HT-29 (cell line): ENCODE data around the gene ZNF557. TPM values are rescaled to one million over a fixed set of nuclear protein-coding genes. Genes with fewer than 3 reads are reported as not detected.
"Not testable (repeated sequence)": the region's sequence is repeated elsewhere in the genome, so short reads cannot be mapped to it uniquely, and the experiment has no call there.

Source experiments
- DNase-seq: peaks from one replicate; pipeline ENCODE4 v3.0.0-alpha.2; 2015; ENCODE audit warnings: low spot score
- total RNA-seq: library from RNA; depleted of rRNA; stranded (reverse); fragments of >200 nt; shearing (Covaris generic); gene quantifications from 2 replicates; pipeline ENCODE4 v1.2.3, GENCODE V29; 2014; rRNA removed

Gene ZNF557
- total RNA-seq: 4.0 and 4.1 TPM in 2 replicates

DNA sequence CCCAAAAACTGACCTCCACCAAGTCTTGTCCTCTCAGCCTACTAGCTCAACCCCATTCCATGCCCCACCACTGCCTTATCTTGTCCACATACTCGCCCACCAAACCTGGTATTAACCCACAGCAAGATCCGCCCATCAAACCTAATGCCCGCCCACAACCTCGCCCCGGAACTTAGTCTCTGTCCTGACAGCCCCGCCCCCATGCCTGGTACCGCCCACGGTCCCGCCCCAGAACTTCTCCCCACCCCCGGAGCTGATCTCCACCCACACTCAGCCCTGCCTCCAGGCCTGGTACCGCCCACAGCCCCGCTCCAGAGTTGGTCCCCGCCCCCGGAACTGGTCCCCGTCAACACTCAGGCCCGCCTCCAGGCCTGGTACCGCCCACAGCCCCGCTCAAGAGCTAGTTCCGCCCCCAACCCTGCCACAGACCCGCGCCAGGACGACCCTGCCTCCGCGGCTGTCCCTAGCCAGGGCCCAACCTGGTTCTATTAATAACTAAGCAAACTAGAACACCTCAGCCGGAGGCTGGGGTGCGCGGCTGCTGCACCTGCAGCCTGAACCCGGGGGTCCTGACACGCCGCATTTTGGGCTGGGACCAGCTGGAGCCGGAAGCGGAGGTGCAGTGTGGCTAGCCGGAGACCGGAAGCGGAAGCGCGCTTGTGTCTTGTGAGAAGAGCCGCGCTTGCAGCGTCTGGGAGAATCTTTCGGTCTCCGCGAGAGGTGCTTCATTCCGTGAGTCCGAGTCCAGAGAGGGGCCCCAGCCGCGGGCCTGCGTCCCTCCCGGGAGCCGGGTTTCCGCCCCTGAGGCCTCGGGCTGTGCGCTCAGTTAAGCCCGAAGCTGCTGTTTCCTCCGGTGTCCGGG is at the start of gene ZNF557:
TSS of gene ZNF557 (plus strand) at position 662 of the 862 bp plus-strand sequence. CDS start 5,372 bp downstream, outside the sequence.
- DNase-seq: peak; percentile 95

DNA sequence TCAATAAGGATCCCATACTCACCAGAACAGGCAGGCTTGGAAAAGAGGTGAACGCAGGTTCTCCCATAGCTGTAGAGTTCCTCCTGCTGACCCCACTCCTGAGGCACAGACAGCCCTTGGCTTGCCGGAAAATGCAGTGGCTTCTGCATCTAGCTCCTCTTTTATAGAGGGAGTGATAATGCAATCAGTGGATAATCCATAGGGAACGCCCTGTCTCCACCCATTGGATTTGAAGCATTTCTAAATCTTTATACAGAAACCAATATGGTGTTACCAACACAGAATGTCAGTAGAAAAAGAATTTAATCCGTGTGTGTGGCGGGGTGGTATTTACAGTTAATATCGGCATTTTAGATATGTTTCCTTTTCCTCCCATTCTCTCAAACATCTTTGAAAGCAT is 48.2 kb upstream of the ZNF557 start, which contains the start of gene MBD3L2B:
TSS of gene MBD3L2B (minus strand) at position 101 of the 400 bp plus-strand sequence. CDS start at position 67, 34 bp downstream.
- not testable (repeated sequence) for DNase-seq

DNA sequence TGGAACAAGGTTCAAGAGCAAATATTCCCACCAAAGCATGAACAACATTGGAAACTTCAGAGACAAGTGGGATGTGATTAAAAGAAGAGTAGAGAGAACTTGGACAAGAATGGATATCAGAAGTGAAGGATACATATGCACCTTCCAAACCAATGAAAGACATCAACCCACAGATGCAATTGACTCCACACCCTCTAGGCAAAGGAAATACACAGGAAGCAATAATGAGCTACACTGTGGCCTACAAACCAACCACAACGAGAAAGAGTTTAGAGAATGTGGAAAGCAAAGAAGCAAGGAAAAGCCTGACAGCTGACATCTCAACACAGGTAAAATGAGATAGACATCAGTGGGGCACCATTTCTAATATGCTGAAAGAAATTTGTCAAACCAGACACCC is 40.7 kb upstream of the ZNF557 start:
- DNase-seq: not testable (repeated sequence)

DNA sequence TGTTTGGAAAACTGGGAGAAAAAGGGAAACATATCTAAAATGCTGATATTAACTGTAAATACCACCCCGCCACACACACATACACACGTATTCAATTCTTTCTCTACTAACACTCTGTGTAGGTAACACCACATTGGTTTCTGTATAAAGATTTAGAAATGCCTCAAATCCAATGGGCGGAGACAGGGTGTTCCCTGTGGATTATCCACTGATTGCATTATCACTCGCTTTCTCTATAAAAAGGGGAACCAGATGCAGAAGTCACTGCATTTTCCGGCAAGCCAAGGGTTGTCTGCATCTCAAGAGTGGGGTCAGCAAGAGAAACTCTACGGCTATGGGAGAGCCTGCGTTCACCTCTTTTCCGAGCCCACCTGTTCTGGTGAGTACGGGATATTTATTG is 39.2 kb upstream of the ZNF557 start, which contains the start of gene MBD3L5:
TSS of gene MBD3L5 (plus strand) at position 301 of the 400 bp plus-strand sequence. CDS start at position 335, 34 bp downstream.
- not testable (repeated sequence) for DNase-seq

DNA sequence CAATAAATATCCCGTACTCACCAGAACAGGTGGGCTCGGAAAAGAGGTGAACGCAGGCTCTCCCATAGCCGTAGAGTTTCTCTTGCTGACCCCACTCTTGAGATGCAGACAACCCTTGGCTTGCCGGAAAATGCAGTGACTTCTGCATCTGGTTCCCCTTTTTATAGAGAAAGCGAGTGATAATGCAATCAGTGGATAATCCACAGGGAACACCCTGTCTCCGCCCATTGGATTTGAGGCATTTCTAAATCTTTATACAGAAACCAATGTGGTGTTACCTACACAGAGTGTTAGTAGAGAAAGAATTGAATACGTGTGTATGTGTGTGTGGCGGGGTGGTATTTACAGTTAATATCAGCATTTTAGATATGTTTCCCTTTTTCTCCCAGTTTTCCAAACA is 29.4 kb upstream of the ZNF557 start, which contains the start of gene MBD3L4:
TSS of gene MBD3L4 (minus strand) at position 101 of the 400 bp plus-strand sequence. CDS start at position 66, 35 bp downstream.
- not testable (repeated sequence) for DNase-seq

DNA sequence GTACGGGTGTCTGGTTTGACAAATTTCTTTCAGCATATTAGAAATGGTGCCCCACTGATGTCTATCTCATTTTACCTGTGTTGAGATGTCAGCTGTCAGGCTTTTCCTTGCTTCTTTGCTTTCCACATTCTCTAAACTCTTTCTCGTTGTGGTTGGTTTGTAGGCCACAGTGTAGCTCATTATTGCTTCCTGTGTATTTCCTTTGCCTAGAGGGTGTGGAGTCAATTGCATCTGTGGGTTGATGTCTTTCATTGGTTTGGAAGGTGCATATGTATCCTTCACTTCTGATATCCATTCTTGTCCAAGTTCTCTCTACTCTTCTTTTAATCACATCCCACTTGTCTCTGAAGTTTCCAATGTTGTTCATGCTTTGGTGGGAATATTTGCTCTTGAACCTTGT is 27.9 kb upstream of the ZNF557 start:
- not testable (repeated sequence) for DNase-seq

DNA sequence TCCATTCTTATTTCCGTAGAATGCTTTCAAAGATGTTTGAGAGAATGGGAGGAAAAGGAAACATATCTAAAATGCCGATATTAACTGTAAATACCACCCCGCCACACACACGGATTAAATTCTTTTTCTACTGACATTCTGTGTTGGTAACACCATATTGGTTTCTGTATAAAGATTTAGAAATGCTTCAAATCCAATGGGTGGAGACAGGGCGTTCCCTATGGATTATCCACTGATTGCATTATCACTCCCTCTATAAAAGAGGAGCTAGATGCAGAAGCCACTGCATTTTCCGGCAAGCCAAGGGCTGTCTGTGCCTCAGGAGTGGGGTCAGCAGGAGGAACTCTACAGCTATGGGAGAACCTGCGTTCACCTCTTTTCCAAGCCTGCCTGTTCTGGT is 20.5 kb upstream of the ZNF557 start, which contains the start of gene MBD3L2:
TSS of gene MBD3L2 (plus strand) at position 301 of the 400 bp plus-strand sequence. CDS start at position 354, 53 bp downstream.
- DNase-seq: not testable (repeated sequence)

DNA sequence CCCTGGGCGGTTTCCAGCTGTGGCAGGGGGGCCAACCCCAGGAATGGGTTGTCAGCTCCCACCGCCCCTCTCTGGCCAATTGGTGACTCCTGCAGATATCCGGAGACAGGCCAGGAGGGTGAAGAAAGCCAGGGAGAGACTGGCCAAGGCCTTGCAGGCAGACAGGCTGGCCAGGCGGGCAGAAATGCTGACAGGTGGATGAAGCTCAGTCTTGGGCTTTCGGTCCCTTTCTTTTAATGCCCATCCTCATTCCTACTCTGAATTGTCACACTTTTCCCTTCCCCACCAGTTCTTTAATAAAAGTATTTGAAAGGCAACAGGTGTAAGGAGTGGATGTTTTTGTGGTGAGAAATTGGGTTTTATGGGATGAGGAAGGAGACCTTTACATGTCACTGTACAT is 18.1 kb upstream of the ZNF557 start:
- not testable (repeated sequence) for DNase-seq

DNA sequence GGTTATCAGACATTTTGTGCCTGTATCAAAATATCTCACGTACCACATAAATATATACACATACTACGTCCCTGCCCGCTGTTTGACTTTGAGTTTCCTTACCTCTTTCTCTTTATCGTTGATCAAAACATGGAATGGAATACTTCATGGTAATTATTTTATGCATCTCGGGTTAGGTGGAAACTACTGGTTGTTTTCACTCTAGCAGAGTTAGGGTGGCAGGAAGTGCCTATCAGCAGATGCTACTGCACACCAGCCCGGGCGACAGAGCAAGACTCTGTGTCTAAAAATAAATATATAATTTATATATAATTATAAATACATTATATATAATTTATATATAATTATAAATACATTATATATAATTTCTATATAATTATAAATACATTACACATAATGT is 16.6 kb upstream of the ZNF557 start:
- DNase-seq: not testable (repeated sequence)

DNA sequence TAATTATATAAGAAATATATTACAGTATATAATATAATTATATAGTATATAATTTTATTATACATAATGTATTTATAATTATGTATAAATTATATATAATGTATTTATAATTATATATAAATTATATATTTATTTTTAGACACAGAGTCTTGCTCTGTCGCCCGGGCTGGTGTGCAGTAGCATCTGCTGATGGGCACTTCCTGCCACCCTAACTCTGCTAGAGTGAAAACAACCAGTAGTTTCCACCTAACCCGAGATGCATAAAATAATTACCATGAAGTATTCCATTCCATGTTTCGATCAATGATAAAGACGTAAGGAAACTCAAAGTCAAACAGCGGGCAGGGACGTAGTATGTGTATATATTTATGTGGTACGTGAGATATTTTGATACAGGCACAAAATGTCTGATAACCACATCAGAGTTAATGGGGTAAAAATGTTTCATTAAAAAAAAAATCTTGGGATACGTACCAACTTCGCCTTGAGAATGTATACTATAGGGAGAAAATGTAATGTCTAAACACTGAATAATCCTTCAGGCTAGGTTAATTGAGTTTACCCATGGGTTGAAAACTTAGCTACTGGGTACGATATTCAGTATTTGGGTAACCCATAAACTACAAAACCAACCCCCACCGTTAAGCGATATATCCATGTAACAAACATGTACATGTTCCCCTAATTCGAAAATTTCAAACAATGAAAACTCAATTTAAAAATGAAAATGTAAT is 14.7 kb upstream of the ZNF557 start:
- DNase-seq: not testable (repeated sequence)

DNA sequence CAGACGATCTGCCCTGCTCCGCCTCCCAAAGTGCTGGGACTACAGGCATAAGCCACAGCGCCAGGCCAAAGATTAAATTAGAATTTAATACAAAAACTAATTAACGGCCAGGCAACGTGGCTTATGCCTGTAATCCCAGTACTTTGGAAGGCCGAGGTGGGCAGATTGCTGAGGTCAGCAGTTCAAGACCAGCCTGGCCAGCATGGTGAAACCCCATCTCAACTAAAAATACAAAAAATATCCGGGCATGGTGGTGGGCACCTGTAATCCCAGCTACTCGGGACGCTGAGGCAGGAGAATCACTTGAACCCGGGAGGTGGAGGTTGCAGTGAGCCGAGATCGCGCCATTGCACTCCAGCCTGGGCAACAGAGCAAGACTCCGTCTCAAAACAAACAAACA is 13.8 kb upstream of the ZNF557 start:
- not testable (repeated sequence) for DNase-seq

DNA sequence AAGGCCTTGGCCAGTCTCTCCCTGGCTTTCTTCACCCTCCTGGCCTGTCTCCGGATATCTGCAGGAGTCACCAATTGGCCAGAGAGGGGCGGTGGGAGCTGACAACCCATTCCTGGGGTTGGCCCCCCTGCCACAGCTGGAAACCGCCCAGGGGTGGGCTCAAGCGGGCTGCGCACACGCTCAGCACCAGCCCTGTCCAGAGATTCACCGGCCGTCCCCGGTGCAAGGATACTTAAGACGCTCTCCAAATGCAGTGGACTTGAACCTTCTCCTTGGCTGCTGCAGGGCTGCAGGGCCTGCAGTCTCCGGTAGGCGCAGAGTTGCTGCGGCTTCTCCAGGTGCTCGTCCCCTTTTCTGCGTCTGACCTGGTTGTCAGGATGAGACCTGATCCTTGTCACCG is 13.1 kb upstream of the ZNF557 start:
- DNase-seq: not testable (repeated sequence)

DNA sequence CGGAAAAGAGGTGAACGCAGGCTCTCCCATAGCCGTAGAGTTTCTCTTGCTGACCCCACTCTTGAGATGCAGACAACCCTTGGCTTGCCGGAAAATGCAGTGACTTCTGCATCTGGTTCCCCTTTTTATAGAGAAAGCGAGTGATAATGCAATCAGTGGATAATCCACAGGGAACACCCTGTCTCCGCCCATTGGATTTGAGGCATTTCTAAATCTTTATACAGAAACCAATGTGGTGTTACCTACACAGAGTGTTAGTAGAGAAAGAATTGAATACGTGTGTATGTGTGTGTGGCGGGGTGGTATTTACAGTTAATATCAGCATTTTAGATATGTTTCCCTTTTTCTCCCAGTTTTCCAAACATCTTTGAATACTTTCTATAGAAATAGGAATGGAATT is 10.9 kb upstream of the ZNF557 start, which contains the start of gene MBD3L3:
TSS of gene MBD3L3 (minus strand) at position 101 of the 400 bp plus-strand sequence. CDS start at position 30, 71 bp downstream.
- DNase-seq: not testable (repeated sequence)

DNA sequence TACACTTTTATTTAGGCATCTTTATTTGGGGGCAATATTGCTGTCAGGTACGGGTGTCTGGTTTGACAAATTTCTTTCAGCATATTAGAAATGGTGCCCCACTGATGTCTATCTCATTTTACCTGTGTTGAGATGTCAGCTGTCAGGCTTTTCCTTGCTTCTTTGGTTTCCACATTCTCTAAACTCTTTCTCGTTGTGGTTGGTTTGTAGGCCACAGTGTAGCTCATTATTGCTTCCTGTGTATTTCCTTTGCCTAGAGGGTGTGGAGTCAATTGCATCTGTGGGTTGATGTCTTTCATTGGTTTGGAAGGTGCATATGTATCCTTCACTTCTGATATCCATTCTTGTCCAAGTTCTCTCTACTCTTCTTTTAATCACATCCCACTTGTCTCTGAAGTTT is 9.5 kb upstream of the ZNF557 start:
- DNase-seq: not testable (repeated sequence)

DNA sequence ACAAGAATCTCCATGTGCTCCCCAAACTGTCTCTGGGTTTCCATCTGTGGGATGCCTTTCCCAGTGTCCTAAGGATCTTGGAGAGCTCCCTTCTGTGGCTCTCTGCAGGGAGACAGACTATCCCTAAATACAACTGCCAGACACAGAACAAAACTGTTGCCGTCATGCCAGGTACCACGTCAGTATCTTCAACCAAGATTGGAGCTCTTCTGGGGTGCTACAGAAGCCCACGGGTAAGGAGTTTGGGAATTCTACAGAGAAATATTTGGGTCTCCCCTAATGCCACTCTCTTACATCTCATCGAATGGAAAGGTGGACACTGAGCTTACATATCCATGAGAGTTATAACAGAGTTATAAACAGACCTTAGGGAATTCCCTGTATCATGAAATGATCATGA is 6.2 kb upstream of the ZNF557 start:
- DNase-seq: no peak

DNA sequence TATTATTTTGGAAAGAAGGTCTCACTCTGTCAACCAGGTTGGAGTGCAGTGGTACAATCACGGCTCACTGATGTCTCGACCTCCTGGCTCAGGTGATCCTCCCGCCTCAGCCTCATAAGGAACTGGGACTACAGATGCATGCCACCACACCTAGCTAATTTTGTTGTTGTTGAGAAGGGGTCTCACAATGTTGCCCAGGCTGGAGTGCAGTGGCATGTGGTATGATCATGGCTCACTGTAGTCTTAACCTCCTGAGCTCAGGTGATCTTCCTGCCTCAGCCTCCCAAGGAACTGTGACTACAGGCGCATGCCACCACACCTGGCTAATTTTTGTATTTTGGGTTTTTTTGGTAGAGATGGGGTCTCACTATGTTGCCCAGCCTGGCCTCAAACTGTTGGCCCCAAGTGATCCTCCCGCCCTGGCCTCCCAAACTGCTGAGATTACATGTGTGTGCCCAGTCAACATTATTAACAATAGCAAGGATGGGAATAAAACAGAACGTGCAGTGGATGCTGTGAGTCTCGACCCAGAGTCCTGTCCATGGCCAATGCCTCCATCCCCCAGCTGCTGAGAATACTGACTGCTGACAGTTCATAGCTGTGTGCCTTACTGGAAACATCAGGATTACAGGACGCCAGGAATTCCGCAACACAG is 5.6 kb upstream of the ZNF557 start:
- DNase-seq: no peak

DNA sequence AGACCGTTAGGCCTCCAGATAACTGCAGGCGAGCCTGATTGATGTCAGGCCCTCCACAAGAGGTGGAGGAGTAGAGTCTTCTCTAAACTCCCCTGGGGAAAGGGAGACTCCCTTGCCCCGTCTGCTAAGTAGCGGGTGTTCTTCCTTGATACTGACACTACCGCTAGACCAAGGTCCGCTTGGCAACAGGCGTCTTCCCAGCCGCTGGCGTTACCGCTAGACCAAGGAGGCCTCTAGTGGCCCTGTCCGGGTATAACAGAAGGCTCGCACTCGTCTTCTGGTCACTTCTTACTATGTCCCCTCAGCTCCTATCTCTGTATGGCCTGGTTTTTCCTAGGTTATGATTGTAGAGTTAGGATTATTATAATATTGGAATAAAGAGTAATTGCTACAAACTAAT is 2.4 kb upstream of the ZNF557 start:
- not testable (repeated sequence) for DNase-seq

DNA sequence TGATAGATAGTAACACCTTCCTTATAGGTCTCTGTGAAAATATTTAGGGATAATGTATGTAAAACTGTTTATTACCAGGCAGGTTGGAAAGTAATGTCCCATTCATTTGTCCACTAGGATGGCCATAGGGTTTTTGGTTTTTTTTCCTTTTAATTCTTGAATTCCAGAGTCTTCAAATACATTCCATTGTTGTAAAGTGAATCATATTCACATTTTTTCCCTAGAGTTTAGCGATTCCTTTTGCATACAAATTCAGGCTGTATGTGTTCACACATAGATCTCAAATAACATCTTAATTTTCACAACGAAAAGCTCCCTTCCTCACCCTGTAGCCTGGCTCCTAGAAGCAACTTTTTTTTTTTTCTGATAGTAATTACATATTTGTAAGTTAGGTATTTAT is 1.8 kb upstream of the ZNF557 start:
- no peak for DNase-seq

DNA sequence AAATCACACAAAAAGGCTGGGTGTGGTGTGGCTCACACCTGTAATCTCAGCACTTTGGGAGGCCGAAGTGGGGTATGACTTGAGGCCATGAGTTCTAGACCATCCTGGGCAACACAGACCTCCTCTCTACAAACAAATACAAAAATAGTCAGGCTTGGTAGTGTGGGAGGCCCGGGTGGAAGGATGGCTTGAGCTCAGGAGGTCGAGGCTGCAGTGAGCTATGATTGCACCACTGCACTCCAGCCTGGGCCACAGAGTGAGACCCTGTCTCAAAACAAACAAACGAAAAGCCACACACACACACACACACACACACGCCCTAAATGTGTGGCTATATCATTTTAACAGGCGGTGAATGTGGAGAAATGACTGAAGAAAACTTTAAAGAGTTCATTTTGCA is 904 bp upstream of the ZNF557 start:
- DNase-seq: no peak

DNA sequence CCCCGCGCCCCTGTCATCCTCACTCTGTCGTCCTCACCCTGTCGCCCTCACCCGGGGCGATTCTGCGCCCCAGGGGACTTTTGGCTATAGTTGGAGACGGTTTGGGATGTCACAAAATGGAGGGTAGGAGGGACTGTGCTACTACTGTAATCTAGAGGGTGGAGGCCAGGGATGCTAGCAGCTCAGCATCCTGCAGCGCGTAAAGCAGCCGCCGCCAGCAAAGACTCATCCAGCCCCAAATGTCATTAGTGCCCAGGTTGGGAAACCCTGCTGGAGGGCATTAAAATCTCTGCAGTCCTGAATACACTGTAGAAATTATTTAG is 362 bp downstream of the ZNF557 start:
- no peak for DNase-seq

DNA sequence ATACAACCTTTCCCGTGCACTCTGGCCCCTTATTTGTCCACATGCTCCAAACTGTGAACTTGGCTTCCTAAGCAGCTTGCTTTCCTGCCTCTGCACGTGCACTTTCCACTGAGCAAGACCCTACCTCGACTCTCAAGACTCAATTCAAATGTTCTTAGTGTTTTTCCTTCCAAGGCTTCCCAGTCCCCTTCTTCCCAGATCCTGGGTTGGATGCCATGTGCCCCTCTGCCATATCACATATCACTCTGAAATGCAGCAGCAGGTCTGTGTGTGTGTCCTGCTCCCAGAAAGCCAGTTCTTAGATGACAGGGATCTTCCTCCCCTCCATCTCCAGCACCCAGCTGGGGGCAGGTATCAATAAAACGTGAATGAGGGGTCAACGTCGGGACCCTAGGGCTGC is 3.0 kb downstream of the ZNF557 start:
- no peak for DNase-seq
